ENCODE results near the gene SLC2A11.
"Not testable (repeated sequence)": the region's sequence is repeated elsewhere in the genome, so short reads cannot be mapped to it uniquely, and the experiment has no call there.

The SLC2A11 gene

DNA sequence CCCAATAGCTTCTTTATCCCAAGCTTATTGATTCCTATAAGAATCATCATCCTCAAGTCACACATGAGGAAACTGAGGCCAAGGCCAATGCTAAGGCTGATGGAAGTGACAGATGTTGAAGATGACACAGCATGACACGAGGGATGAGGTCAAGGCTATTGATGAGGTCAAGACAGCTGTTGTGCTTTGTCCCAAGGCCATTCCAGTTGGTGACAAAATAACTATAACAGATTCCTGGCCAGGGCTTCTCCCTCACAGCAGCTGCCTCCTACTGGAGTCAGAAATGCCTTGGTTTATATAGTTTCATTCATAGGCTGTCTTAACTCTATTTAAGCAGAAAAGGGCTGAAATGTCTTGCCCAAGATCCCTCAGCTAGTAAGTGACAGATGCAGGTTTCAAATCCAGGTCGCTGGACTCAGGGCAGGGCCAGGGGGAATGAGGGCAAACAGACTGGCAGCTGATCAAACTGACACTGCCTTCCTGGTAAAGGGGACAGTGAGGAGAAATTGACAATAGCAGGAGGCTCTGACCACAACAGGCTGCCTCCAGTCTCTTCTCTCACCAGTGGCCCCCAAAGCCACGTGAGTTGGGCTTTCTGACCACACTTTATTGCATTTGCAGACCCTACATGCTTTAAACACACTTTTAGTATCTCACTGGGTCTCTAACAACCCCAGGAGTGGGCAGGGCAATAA, 53.0 kb downstream of the SLC2A11 start:
- DNase-seq, result no peak

DNA sequence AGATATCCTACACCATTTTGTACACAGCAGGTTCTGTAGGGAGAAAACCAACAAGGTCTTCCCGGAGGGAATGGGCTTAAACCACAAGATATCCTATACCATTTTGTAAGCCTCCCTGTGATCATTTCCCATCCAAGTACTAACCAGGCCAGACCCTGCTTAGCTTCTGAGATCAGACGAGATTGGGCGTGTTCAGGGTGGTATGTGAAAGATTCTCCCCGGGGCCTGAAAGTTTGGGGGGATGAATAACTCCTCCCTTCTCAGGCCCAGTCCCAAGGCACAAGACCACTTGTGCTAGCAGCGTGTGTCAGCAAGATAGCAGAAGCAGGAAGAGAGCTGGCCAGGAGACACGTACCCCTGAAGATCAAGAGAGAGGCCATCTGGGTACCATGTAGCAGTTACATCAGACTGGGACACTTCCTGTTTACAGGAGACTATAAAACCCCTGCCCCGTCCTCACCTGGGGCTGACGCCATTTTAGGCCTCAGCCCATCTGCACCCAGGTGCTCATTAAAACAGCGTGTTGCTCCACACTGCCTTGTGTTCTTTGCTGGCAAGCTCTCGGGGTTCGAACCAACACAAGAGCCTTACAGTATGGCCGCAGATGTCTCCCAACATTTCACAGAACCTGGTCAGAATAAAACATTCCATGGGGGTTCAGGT, 53.8 kb downstream of the SLC2A11 start:
- DNase-seq, result no peak

GRCh38 chr22:23912293-23912903, 54.7 kb downstream of the SLC2A11 start:
- DNase-seq, result no peak

- no peak for DNase-seq
These were observed 55.6 kb downstream of the SLC2A11 start for GRCh38 chr22:23913306-23913660.

DNA sequence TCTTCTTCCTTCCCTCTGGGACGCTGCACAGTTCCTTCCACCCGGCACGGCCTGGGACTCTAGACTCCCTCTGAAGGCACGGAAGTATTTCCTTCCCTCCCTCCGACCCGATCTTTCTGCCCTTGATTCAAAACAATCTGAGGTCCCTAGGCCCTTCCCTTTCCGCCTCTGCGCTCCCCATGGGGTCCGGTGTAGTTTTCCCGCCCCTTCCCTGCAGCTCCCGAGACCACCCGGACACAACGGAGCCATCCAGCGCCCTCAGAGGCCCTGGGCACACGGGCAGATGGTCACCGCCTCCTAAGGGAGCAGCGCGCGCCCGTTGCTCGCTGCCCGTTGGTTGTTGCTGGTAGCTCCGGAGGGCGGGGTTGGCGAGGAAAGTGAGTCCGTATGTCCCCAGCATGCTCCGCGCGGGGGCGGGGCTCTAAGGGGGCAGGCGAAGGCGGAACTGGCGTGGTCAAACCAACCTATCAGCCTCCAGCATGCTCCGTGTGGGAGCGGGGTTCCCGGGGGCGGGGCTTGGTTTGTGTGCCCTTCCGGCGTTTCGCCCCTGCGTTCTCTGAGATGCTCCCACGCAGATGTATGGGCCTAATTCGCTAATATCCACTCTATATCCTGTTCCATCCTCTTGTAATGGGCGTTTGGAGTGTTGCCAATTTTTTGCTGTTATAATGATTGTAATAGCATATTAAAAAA, 56.1 kb downstream of the SLC2A11 start:
- peak; percentile 96 for DNase-seq

DNA sequence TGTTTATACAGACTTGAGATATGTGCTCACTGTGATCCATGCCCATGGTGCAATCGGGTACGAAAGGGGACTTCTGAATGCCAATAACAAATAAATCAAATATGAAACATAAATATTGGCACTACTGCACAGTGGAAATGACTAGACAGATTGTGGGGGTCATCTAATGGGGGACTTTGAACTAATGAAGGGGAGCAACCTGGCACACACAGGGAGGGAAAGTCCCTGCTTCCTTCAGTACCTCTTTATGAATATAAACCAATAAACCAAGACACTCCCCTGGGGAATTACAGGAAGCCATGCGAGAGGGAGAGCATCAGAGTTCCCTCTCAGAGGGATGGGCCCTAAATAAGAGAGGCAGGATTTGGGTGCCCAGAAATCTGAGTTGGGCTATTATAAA, 57.6 kb downstream of the SLC2A11 start:
- no peak for DNase-seq

GRCh38 chr22:23920267-23920611, 62.6 kb downstream of the SLC2A11 start:
- DNase-seq, result not testable (repeated sequence)

DNA sequence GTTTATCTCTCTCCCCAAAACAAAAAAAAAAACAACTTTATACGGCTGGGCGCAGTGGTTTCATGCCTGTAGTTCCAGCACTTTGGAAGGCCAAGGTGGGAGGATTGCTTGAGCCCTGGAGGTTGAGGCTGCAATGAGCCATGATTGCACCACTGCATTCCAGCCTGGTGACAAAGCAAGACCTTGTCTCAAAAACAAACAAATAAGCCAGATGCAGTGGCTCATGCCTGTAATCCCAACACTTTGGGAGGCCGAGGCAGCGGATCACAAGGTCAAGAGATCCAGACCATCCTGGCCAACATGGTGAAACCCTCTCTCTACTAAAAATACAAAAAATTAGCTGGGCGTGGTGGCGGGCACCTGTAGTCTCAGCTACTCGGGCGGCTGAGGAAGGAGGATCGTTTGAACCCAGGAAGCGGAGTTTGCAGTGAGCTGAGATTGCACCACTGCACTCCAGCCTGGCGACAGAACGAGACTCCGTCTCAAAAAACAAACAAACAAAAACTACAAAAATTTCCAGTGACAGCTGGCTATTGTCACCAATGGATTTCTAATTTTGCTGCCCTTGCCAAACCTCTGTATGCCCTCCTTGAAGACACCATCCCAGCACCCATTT, 64.0 kb downstream of the SLC2A11 start:
- DNase-seq, result not testable (repeated sequence)

DNA sequence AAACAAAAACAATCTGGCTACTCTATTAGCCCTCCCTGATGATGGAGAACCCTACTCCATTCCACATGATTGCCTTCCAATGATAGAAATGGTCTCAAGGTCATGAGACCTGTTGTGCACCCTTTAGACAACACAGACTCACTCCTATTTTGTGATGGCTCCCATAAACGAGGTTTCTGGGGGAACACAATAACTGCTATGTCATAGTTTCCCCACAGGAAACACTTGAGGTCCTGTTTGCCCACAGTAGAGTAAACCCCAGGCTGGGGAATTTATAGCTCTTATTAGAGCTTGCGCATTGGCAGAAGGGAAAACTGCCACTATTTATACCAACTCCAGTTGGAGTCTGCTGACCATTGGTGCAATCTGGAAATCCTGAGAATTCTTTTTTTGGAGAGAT, 65.2 kb downstream of the SLC2A11 start:
- no peak for DNase-seq

GRCh38 chr22:23925020-23925606, 67.4 kb downstream of the SLC2A11 start:
- DNase-seq, result no peak

DNA sequence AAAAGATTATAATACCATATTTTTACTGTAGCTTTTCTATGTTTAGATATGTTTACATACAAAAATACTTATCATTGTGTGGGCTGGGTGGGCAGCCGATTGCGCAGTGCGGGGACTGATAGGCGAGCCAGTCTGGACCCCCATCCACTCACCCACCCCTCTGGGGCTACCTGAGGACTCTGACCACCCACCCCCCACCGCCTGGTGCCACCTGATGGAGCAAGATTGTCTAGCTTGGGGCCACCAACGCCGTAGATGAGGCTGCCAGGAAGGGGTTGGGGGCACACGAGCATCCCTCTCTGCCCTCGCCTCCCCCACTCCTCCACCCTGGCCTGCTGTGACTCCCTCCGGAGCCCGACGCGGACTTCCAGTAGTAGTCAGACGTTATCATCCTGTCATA, 68.9 kb downstream of the SLC2A11 start:
- no peak for DNase-seq
